Gastroesophageal sphincter (tissue), 4 donors: ENCODE data around the gene BTBD9. TPM values are rescaled to one million over a fixed set of nuclear protein-coding genes. Genes with fewer than 3 reads are reported as not detected.

Experiments used
- ATAC-seq: fragments of 150-250 bp; one replicate; pipeline ENCODE4 v1.9.1; 2016; ENCODE audit warnings: mild to moderate bottlenecking, moderate library complexity
- H3K27ac ChIP-seq, 4 donors: fragments of 200-600 bp; sonication (generic) in 3 of 4; 1 replicate in 3 of 4; 2 replicates in 1 of 4; pipeline ENCODE4 v1.5.1; 2016 to 2019
- H3K27me3 ChIP-seq: fragments of 200-600 bp; sonication (generic); one replicate; pipeline ENCODE4 v1.5.1; 2019
- H3K36me3 ChIP-seq, 2 donors: fragments of 200-600 bp; sonication (generic); one replicate each; pipeline ENCODE4 v1.5.1; 2019; ENCODE audit warnings: control low read depth in 1 of 2
- H3K4me1 ChIP-seq, 3 donors: fragments of 200-600 bp; sonication (generic); 1 replicate in 2 of 3; 2 replicates in 1 of 3; pipeline ENCODE4 v1.5.1; 2016 to 2019; ENCODE audit warnings: control low read depth in 2 of 3
- H3K4me3 ChIP-seq, 2 donors: fragments of 200-600 bp; sonication (generic); one replicate each; pipeline ENCODE4 v1.5.1; 2019; ENCODE audit warnings: mild to moderate bottlenecking in 1 of 2, moderate library complexity in 1 of 2
- H3K9me3 ChIP-seq, 3 donors: fragments of 200-600 bp; sonication (generic); one replicate each; pipeline ENCODE4 v1.5.1; 2017 to 2019; ENCODE audit warnings: control low read depth in 2 of 3
- CTCF ChIP-seq, 4 experiments: fragments of 200-600 bp in 2 of 4; fragments of 450-650 bp in 2 of 4; sonication (generic) in 1 of 4; IDR thresholded peaks; one replicate each; pipeline ENCODE4 v1.5.1; 2017 to 2019; ENCODE audit warnings: antibody characterized with exemption in 4 of 4, mild to moderate bottlenecking in 2 of 4, moderate library complexity in 2 of 4
- EP300 ChIP-seq: sonication (generic); formaldehyde crosslinking; IDR thresholded peaks from one replicate; pipeline ENCODE4 v1.6.1; 2017; ENCODE audit warnings: antibody characterized with exemption, mild to moderate bottlenecking
- POLR2A ChIP-seq, 2 donors: fragments of 450-650 bp; IDR thresholded peaks; one replicate each; pipeline ENCODE4 v1.6.1; 2017; ENCODE audit warnings: antibody characterized with exemption in 2 of 2, mild to moderate bottlenecking in 2 of 2, moderate library complexity in 1 of 2
- POLR2AphosphoS5 ChIP-seq: sonication (generic); formaldehyde crosslinking; IDR thresholded peaks from one replicate; pipeline ENCODE4 v1.6.1; 2017; ENCODE audit warnings: antibody characterized with exemption
- WGBS, 2 donors: methylation state at CpG; one replicate each; pipeline ENCODE4 v1.1.5; 2018; ENCODE audit warnings: low coverage in 1 of 2; 5-methylcytosine and 5-hydroxymethylcytosine counted together
- total RNA-seq, 4 donors: library from RNA; depleted of rRNA; stranded (reverse); fragments of >200 nt; gene quantifications; one replicate each; pipeline ENCODE4 v1.1.0, GENCODE V29; 2016

BTBD9 gene
- total RNA-seq, 4 donors from 2014 or later, result 11.3 to 18.9 (median 13.8) TPM

GRCh38 chr6:38157905-38158304 lies 481.8 kb downstream of the BTBD9 start:
- Histone ChIP-seq H3K4me1 (no peaks in the 10 kb centered on the region), H3K36me3 (peaks cover 0 to 22% of the 10 kb centered on the region in 2 donors), H3K27me3 (no peaks in the 10 kb centered on the region), H3K27ac (no peak overlapping the region), H3K9me3 (no peaks in the 10 kb centered on the region), H3K4me3 (no peak overlapping the region)
- no peak for ATAC-seq
- 90 to 93% methylated on average over 2 to 11 of the region's 11 CpGs for WGBS, 2 donors
- TF ChIP-seq CTCF (IDR thresholded peaks at IDR 0.05), result no peak
- TF ChIP-seq POLR2AphosphoS5, result no peak
- no peak for TF ChIP-seq POLR2A (IDR thresholded peaks at IDR 0.05)
- TF ChIP-seq EP300, result no peak

GRCh38 chr6:38156818-38157565 lies 482.7 kb downstream of the BTBD9 start:
- H3K36me3 ChIP-seq, result peaks cover 0 to 31% of the 10 kb centered on the region in 2 donors
- H3K4me1 ChIP-seq, result no peaks in the 10 kb centered on the region
- H3K27ac ChIP-seq, result no peak overlapping the region
- H3K9me3 ChIP-seq, result no peaks in the 10 kb centered on the region
- no peak overlapping the region for H3K4me3 ChIP-seq
- TF ChIP-seq POLR2A (IDR thresholded peaks at IDR 0.05) (no peak), CTCF (IDR thresholded peaks at IDR 0.05) (no peak), POLR2AphosphoS5 (no peak), EP300 (no peak)
- no peaks in the 10 kb centered on the region for H3K27me3 ChIP-seq
- no peak for ATAC-seq
- WGBS, 2 donors, result 100% methylated on average over 1 of the region's 10 CpGs

GRCh38 chr6:38155621-38156204 lies 484.0 kb downstream of the BTBD9 start:
- Histone ChIP-seq H3K4me1 (no peaks in the 10 kb centered on the region), H3K4me3 (no peak overlapping the region), H3K9me3 (no peaks in the 10 kb centered on the region), H3K27me3 (no peaks in the 10 kb centered on the region), H3K36me3 (peaks cover 0 to 44% of the 10 kb centered on the region in 2 donors), H3K27ac (no peak overlapping the region)
- WGBS, 2 donors, result 57 to 76% methylated on average over 1 to 6 of the region's 6 CpGs
- no peak for ATAC-seq
- TF ChIP-seq CTCF (IDR thresholded peaks at IDR 0.05), result no peak
- no peak for TF ChIP-seq POLR2AphosphoS5
- TF ChIP-seq POLR2A (IDR thresholded peaks at IDR 0.05), result no peak
- TF ChIP-seq EP300, result no peak

- WGBS, 2 donors, result 73% methylated on average over 7 of the region's 9 CpGs; no CpG with 5 or more reads in 1 of the 2 donors
These were observed 484.6 kb downstream of the BTBD9 start for GRCh38 chr6:38155144-38155543.

GRCh38 chr6:38154731-38155130 lies 485.0 kb downstream of the BTBD9 start:
- H3K9me3 ChIP-seq, result no peaks in the 10 kb centered on the region
- peaks cover 0 to 3% (median 1%) of the 10 kb centered on the region in 3 donors for H3K4me1 ChIP-seq
- peaks cover 0 to 44% of the 10 kb centered on the region in 2 donors for H3K36me3 ChIP-seq
- H3K4me3 ChIP-seq, result no peak overlapping the region
- no peak for TF ChIP-seq CTCF (IDR thresholded peaks at IDR 0.05)
- WGBS, 2 donors, result 80 to 93% methylated on average over 1 to 5 of the region's 8 CpGs
- no peaks in the 10 kb centered on the region for H3K27me3 ChIP-seq
- no peak for ATAC-seq
- H3K27ac ChIP-seq, result no peak overlapping the region

More at GRCh38 chr6:38155144-38155543, 484.6 kb downstream of the BTBD9 start:
- ATAC-seq, result peak; percentile 58
- peaks cover 0 to 44% of the 10 kb centered on the region in 2 donors for H3K36me3 ChIP-seq
- H3K9me3 ChIP-seq, result no peaks in the 10 kb centered on the region
- no peaks in the 10 kb centered on the region for H3K4me1 ChIP-seq
- no peak for TF ChIP-seq EP300
- no peak overlapping the region for H3K27ac ChIP-seq
- H3K4me3 ChIP-seq, result no peak overlapping the region
- no peaks in the 10 kb centered on the region for H3K27me3 ChIP-seq
